ENCODE results near the gene PGLYRP3.

DNA sequence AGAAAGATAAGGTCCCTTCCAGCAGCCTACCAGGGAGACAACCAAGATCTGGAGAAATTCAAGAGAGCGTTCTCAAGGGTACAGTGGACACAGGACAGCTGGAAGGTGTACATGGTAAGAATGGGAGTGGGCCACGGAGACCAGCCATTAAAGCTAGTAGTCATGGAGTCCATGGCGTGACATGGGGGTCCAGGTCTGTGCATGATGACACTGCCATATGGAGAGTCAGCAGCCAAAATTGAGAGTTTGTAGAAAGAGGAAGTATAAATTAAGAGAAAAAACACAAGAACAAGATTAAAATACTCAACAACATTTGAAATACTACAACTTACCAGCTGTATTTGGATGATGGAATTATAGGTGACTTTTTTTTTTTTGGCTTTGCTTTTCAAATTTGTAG lies 61.2 kb downstream of the PGLYRP3 start:
- TF ChIP-seq, protein P1, sequence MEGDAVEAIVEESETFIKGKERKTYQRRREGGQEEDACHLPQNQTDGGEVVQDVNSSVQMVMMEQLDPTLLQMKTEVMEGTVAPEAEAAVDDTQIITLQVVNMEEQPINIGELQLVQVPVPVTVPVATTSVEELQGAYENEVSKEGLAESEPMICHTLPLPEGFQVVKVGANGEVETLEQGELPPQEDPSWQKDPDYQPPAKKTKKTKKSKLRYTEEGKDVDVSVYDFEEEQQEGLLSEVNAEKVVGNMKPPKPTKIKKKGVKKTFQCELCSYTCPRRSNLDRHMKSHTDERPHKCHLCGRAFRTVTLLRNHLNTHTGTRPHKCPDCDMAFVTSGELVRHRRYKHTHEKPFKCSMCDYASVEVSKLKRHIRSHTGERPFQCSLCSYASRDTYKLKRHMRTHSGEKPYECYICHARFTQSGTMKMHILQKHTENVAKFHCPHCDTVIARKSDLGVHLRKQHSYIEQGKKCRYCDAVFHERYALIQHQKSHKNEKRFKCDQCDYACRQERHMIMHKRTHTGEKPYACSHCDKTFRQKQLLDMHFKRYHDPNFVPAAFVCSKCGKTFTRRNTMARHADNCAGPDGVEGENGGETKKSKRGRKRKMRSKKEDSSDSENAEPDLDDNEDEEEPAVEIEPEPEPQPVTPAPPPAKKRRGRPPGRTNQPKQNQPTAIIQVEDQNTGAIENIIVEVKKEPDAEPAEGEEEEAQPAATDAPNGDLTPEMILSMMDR (IDR thresholded peaks at IDR 0.05; ENCODE audit: low read depth, low read length) = no peak
- TF ChIP-seq POLR2A (IDR thresholded peaks at IDR 0.05; ENCODE audit: extremely low read depth, insufficient read length) (no peak), MAX (IDR thresholded peaks at IDR 0.05; ENCODE audit: low read depth, low read length) (no peak)
